HG03571 (cell line): ENCODE data around the gene TMUB2.
"Not testable (repeated sequence)": the region's sequence is repeated elsewhere in the genome, so short reads cannot be mapped to it uniquely, and the experiment has no call there.

Source experiments
- ATAC-seq: cut with Tn5 transposase; IDR thresholded peaks from one replicate; pipeline ENCODE4 v1.9.1; 2021; ENCODE audit not compliant: unreplicated experiment

The TMUB2 gene

GRCh38 chr17:44218344-44219107, 31.8 kb downstream of the TMUB2 start:
- peak; percentile 30 for ATAC-seq

DNA sequence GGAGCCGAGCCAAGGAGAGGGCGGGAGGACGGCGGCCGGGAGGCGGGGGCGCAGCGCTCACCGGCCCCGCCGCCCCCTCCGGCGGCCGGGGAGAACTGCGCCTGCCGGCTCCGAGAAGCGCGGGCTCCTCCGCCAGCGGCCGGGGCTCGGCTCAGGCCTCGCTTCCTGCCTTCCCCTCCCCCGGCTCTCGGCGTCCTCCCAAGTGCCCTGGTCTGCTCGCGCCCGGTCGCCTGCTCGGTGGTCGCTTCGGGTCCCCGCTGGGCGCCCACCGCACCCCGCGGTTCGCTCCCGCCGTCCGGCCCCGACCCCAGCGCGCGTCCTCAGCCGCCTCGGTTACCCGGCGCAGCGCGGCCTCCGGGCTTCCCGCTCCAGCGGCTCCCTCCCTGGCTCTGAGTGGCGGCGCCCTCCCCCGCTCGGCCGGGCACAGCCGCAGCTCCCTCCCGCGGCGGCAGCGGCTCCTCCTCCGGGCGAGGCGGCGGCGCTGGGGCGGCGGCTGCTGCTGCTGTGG, 32.4 kb downstream of the TMUB2 start:
- ATAC-seq, result peak; percentile 28

DNA sequence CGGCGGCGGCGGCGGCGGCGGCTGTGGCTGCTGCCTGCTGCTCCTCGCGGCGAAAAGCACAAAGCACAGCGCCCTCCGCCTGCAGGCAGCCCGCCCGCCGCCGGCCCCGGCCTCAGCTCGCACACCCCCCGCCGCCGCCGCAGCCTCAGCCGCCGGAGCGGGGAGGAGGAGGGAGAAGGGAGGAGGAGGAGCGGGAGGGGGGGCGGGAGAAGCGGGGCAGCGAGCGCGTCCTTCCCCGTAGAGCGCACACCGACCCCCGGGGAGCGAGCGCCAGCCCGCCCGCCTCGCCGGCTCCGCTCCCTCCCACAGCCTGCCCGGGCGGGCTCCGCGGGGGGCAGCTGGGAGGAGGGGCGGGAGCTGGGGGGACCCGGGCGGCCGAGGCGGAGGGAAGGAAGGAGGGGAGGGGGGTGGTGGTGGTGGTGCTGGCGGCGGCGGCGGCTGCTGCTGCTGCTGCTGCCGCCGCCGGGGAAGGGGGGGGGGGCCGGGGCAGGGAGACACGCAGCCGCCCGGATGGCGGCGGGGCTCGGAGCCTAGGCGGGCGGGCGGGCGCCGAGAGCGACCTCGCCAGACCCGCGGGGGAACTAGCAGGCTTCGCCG, 32.9 kb downstream of the TMUB2 start, which contains the start of gene UBTF:
Gene UBTF (minus strand): TSS at position 60 of the 597 bp plus-strand sequence. CDS start 1,446 bp downstream, outside the sequence.
- peak; percentile 12 for ATAC-seq

GRCh38 chr17:44220213-44221083, 33.7 kb downstream of the TMUB2 start:
- no peak for ATAC-seq

DNA sequence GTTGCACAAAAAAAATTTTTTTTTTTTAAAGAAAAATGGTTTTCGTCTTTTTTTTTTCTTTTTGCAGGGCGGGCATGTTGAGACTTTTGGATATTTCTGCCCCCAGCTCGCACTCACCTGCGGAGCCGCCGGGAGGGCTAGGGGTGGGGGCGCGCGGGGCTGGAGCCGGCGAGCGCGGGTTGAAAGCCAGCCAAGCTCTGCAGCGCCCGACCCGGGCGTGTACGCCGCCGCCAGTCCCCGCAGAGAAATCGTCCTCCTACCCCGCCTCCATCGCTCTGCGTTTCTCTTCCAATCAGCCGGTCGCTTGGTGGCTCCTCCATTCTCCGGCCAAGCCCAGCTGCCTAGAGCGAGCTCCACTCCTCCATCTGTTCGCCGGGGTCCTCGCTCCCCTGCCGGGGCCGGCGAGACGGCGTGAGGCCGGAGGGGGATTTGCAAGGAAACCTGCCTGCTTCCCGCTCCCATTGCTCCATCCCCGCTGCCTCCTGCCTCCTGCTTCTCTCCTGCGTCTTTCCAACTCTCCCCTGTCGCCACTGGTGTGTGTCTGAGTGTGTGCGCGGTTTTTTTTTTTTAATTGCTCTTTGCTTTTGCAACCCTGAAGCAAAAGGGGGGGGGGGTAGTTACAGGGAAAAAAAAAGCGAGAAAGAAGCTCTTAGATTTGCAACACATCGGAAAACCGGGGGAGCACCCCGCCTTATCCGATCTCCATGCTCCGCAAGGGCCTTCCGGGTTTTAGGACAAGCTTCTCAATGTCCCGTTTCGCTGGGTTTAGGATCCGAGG, 34.5 kb downstream of the TMUB2 start:
- no peak for ATAC-seq

GRCh38 chr17:44221862-44222111, 35.0 kb downstream of the TMUB2 start:
- ATAC-seq, result no peak

- ATAC-seq, result no peak
These were observed 35.5 kb downstream of the TMUB2 start for GRCh38 chr17:44222112-44222869.

- no peak for ATAC-seq
These were observed 36.8 kb downstream of the TMUB2 start for GRCh38 chr17:44223541-44224071.

- no peak for ATAC-seq
These were observed 42.3 kb downstream of the TMUB2 start for GRCh38 chr17:44229090-44229489.

DNA sequence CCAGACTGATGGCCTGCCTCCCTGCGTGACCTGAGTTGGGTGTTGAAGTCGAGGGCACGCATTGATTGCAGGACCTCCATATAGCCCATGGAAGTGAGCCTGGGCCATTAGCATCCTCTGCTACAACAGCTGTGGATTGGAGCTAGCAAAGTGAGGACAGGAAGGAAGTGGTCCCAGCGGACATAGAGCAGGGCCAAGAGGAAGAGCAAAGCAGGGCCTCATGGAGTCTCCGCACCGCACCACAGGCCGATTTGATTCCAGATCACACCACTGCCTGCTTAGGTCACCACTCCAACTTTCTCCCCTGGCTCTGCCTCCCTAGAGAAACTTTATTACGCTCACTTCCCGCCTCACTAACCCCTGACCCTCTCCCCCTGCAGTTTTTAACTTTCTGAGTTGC, 43.4 kb downstream of the TMUB2 start:
- no peak for ATAC-seq

GRCh38 chr17:44232061-44232460, 45.3 kb downstream of the TMUB2 start:
- no peak for ATAC-seq

GRCh38 chr17:44233582-44233981, 46.8 kb downstream of the TMUB2 start:
- ATAC-seq, result no peak

DNA sequence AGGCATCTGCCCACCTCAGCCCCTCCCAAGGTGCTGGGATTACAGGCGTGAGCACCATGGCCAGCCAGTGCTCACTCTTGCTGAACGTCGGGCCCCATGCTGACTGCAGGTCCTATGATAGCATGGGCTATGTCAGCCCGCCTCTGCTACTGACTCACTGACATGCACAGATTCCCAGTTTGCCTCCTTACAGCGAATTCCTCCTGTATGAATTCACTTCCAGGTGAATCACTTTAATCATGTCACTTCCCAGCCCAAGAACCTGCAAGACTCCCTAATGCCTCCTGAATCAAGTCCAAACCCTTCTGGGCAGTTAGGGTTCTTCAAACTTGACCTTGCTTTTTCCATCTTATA, 48.8 kb downstream of the TMUB2 start:
- no peak for ATAC-seq

DNA sequence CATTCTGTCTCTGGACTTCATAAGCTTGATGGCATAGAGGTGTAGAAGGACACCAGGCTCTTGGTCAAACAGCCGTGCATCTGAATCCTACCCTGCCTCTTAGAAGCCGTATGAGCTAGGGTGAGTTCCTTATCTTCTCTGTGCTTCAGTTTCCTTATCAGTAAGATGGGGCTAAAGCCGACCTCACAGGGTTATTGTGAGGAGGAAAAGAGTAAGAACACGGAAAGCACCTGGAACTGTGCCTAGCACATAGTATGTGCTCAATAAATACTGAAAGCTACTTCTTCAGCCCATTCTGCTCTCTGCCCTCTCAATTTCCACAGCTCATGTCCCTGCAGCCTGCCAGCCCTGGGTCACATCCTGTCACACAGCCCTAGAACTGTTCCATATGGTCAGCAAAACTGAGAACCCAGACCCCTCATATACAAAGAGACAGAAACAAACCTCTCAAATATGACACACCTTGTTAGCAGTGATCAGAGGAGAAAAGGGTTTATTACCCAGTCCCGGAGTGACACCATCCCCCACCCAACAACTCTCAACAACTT, 49.7 kb downstream of the TMUB2 start:
- no peak for ATAC-seq

DNA sequence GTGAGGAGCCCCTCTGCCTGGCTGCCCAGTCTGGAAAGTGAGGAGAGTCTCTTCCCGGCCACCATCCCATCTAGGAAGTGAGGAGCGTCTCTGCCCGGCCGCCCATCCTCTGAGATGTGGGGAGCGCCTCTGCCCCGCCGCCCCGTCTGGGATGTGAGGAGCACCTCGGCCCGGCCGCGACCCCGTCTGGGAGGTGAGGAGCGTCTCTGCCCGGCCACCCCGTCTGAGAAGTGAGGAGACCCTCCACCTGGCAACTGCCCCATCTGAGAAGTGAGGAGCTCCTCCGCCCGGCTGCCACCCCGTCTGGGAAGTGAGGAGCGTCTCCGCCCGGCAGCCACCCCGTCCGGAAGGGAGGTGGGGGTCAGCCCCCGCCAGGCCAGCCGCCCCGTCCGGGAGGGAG, 51.1 kb downstream of the TMUB2 start:
- ATAC-seq, result not testable (repeated sequence)

DNA sequence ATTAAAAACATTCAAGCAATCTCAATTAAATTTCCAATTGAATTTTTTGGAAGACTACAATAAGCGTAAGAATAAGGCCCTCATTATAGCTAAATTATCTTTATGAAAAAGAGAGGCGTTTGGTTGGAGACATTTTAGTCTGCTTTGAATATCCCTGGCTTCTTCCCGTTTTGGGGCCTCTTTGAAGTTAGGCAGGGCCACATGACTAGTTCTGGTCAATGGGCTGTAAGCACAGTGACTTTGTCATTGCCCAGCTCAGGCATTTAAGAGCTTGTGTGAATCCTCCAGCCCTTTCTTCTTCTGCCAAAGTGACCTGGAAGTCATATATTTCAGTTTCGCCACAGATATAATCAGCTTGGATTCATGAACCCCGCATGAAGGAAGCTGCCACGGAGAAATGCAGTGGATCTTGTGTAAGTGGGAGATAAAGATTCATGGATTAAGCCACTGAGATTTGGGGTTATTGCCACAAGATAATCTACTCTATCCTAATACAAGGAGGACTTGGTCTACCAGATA, 54.4 kb downstream of the TMUB2 start:
- no peak for ATAC-seq
